Subcutaneous abdominal adipose tissue (tissue), 5 donors: Measurements from ENCODE around the gene KAT6B.
"Not testable (repeated sequence)": the region's sequence is repeated elsewhere in the genome, so short reads cannot be mapped to it uniquely, and the experiment has no call there.

Experiments used
- H3K27ac ChIP-seq: one replicate; pipeline ENCODE4 v1.7.0; 2013; ENCODE audit warnings: low read depth, mild to moderate bottlenecking, inconsistent platforms, low read length, moderate library complexity
- H3K27me3 ChIP-seq, 5 donors: one replicate each; pipeline ENCODE4 v1.7.0; 2013; ENCODE audit warnings: low read length in 5 of 5, inconsistent platforms in 1 of 5; ENCODE audit not compliant: control insufficient read depth in 5 of 5, insufficient read depth in 4 of 5
- H3K36me3 ChIP-seq, 5 donors: one replicate each; pipeline ENCODE4 v1.7.0; 2013; ENCODE audit warnings: low read length in 5 of 5; ENCODE audit not compliant: control insufficient read depth in 5 of 5, insufficient read depth in 5 of 5
- H3K4me1 ChIP-seq, 5 donors: one replicate each; pipeline ENCODE4 v1.7.0; 2013; ENCODE audit warnings: low read length in 5 of 5, mild to moderate bottlenecking in 3 of 5, moderate library complexity in 1 of 5; ENCODE audit not compliant: control insufficient read depth in 5 of 5, insufficient read depth in 5 of 5
- H3K4me3 ChIP-seq, 5 donors: one replicate each; pipeline ENCODE4 v1.7.0; 2013; ENCODE audit warnings: low read length in 5 of 5, low read depth in 1 of 5
- H3K9ac ChIP-seq, 5 donors: one replicate each; pipeline ENCODE4 v1.7.0; 2013; ENCODE audit warnings: low read length in 5 of 5, mild to moderate bottlenecking in 4 of 5, moderate library complexity in 3 of 5
- H3K9me3 ChIP-seq, 5 donors: one replicate each; pipeline ENCODE4 v1.7.0; 2013; ENCODE audit warnings: low read length in 5 of 5; ENCODE audit not compliant: control insufficient read depth in 5 of 5
- donor health status: healthy.
- donor health status: healthy.
- donor health status: healthy.
- donor health status: healthy.
- donor health status: healthy.

Gene KAT6B

GRCh38 chr10:74910976-74911350, 84.6 kb downstream of the KAT6B start:
- Histone ChIP-seq H3K9ac (no peak overlapping the region), H3K4me3 (no peak overlapping the region), H3K36me3 (no peaks in the 10 kb centered on the region), H3K27me3 (no peaks in the 10 kb centered on the region), H3K9me3 (no peaks in the 10 kb centered on the region), H3K4me1 (peaks cover 0 to 21% (median 3%) of the 10 kb centered on the region in 5 donors), H3K27ac (no peak overlapping the region)

GRCh38 chr10:74912182-74912581, 85.8 kb downstream of the KAT6B start:
- H3K4me1 ChIP-seq: peaks cover 0 to 21% (median 0%) of the 10 kb centered on the region in 5 donors
- H3K4me3 ChIP-seq: no peak overlapping the region
- no peak overlapping the region for H3K9ac ChIP-seq
- no peak overlapping the region for H3K27ac ChIP-seq
- no peaks in the 10 kb centered on the region for H3K27me3 ChIP-seq
- no peaks in the 10 kb centered on the region for H3K9me3 ChIP-seq
- no peaks in the 10 kb centered on the region for H3K36me3 ChIP-seq

- Histone ChIP-seq H3K9ac (no peak overlapping the region), H3K27ac (no peak overlapping the region), H3K36me3 (no peaks in the 10 kb centered on the region), H3K27me3 (no peaks in the 10 kb centered on the region), H3K4me3 (no peak overlapping the region), H3K4me1 (peaks cover 0 to 21% (median 4%) of the 10 kb centered on the region in 5 donors), H3K9me3 (no peaks in the 10 kb centered on the region)
These were observed 86.3 kb downstream of the KAT6B start for GRCh38 chr10:74912682-74913081.

GRCh38 chr10:74913377-74913979, 87.1 kb downstream of the KAT6B start:
- Histone ChIP-seq H3K4me1 (peaks cover 0 to 23% (median 5%) of the 10 kb centered on the region in 5 donors), H3K27ac (no peak overlapping the region), H3K9ac (no peak overlapping the region), H3K9me3 (no peaks in the 10 kb centered on the region), H3K36me3 (no peaks in the 10 kb centered on the region), H3K4me3 (no peak overlapping the region), H3K27me3 (no peaks in the 10 kb centered on the region)

- no peaks in the 10 kb centered on the region for H3K36me3 ChIP-seq
- no peak overlapping the region for H3K9ac ChIP-seq
- H3K27ac ChIP-seq: no peak overlapping the region
- no peak overlapping the region for H3K4me3 ChIP-seq
- peaks cover 0 to 9% (median 3%) of the 10 kb centered on the region in 5 donors for H3K9me3 ChIP-seq
- H3K4me1 ChIP-seq: peaks cover 0 to 18% (median 5%) of the 10 kb centered on the region in 5 donors
- H3K27me3 ChIP-seq: no peaks in the 10 kb centered on the region
These were observed 89.9 kb downstream of the KAT6B start for GRCh38 chr10:74916283-74916682.

GRCh38 chr10:74917481-74918077, 91.2 kb downstream of the KAT6B start:
- H3K27ac ChIP-seq: peak overlapping the region; percentile 17

GRCh38 chr10:74919671-74920070, 93.3 kb downstream of the KAT6B start:
- Histone ChIP-seq H3K27me3 (no peaks in the 10 kb centered on the region), H3K4me1 (peaks cover 4 to 21% (median 14%) of the 10 kb centered on the region in 5 donors), H3K36me3 (no peaks in the 10 kb centered on the region), H3K9ac (no peak overlapping the region), H3K27ac (no peak overlapping the region), H3K4me3 (no peak overlapping the region), H3K9me3 (peaks cover 0 to 9% (median 3%) of the 10 kb centered on the region in 5 donors)

More at GRCh38 chr10:74917481-74918077, 91.2 kb downstream of the KAT6B start:
- peaks cover 0 to 9% (median 3%) of the 10 kb centered on the region in 5 donors for H3K9me3 ChIP-seq
- no peaks in the 10 kb centered on the region for H3K27me3 ChIP-seq
- H3K36me3 ChIP-seq: no peaks in the 10 kb centered on the region
- no peak overlapping the region for H3K9ac ChIP-seq
- H3K4me3 ChIP-seq: no peak overlapping the region
- peaks cover 0 to 18% (median 5%) of the 10 kb centered on the region in 5 donors for H3K4me1 ChIP-seq

GRCh38 chr10:74921070-74921469, 94.7 kb downstream of the KAT6B start:
- H3K27me3 ChIP-seq, H3K27ac ChIP-seq, H3K4me3 ChIP-seq, H3K36me3 ChIP-seq, H3K9ac ChIP-seq, H3K9me3 ChIP-seq: not testable (repeated sequence)
- H3K4me1 ChIP-seq: peaks cover 4 to 23% (median 21%) of the 10 kb centered on the region in 5 donors

GRCh38 chr10:74921744-74922143, 95.3 kb downstream of the KAT6B start:
- H3K4me1 ChIP-seq: peaks cover 4 to 24% (median 21%) of the 10 kb centered on the region in 5 donors

GRCh38 chr10:74922921-74923320, 96.5 kb downstream of the KAT6B start:
- no peak overlapping the region for H3K4me3 ChIP-seq
- no peaks in the 10 kb centered on the region for H3K36me3 ChIP-seq
- no peaks in the 10 kb centered on the region for H3K27me3 ChIP-seq
- H3K4me1 ChIP-seq: peaks cover 11 to 33% (median 28%) of the 10 kb centered on the region in 5 donors
- H3K9ac ChIP-seq: no peak overlapping the region
- peak overlapping the region; percentile 82 for H3K27ac ChIP-seq
- peaks cover 0 to 9% (median 3%) of the 10 kb centered on the region in 5 donors for H3K9me3 ChIP-seq

More at GRCh38 chr10:74921744-74922143, 95.3 kb downstream of the KAT6B start:
- H3K9me3 ChIP-seq: peaks cover 0 to 9% (median 3%) of the 10 kb centered on the region in 5 donors
- no peaks in the 10 kb centered on the region for H3K36me3 ChIP-seq
- no peak overlapping the region for H3K4me3 ChIP-seq
- H3K27ac ChIP-seq: no peak overlapping the region
- no peaks in the 10 kb centered on the region for H3K27me3 ChIP-seq
- no peak overlapping the region for H3K9ac ChIP-seq
